Stimulated activated CD4-positive, alpha-beta T cell treated with anti-CD3 and anti-CD28 coated beads, Interleukin-4, amount 100 ng/mL, for 1 hour (primary cell): ENCODE data around the gene PRR20A.
"Not testable (repeated sequence)": the region's sequence is repeated elsewhere in the genome, so short reads cannot be mapped to it uniquely, and the experiment has no call there.

Experiments
- DNase-seq: peaks from one replicate; pipeline ENCODE4 v3.0.0-alpha.2; 2020

Gene PRR20A

GRCh38 chr13:57140235-57140968 lies at the start of gene PRR20A:
PRR20A (plus strand) TSS chr13:57140918; CDS start chr13:57141305, 387 bp downstream.
- DNase-seq: not testable (repeated sequence)

- no peak for DNase-seq
Observed at GRCh38 chr13:57114945-57115344, 25.8 kb upstream of the PRR20A start.

GRCh38 chr13:57123681-57124080 lies 17.0 kb upstream of the PRR20A start:
- no peak for DNase-seq

- DNase-seq: no peak
Observed at GRCh38 chr13:57128909-57129308, 11.8 kb upstream of the PRR20A start.

GRCh38 chr13:57136093-57136492 lies 4.6 kb upstream of the PRR20A start:
- DNase-seq: no peak

GRCh38 chr13:57137585-57137984 lies 3.1 kb upstream of the PRR20A start:
- DNase-seq: no peak

- DNase-seq: no peak
Observed at GRCh38 chr13:57138988-57139387, 1.7 kb upstream of the PRR20A start.

GRCh38 chr13:57139781-57140180 lies 937 bp upstream of the PRR20A start:
- DNase-seq: not testable (repeated sequence)

GRCh38 chr13:57147188-57147587 lies 6.5 kb downstream of the PRR20A start, which contains the start of gene PRR20B:
PRR20B (plus strand) TSS chr13:57147488; CDS start chr13:57147875, 387 bp downstream.
- DNase-seq: not testable (repeated sequence)

- not testable (repeated sequence) for DNase-seq
Observed at GRCh38 chr13:57148106-57148505, 7.4 kb downstream of the PRR20A start.

GRCh38 chr13:57153761-57154160 lies 13.0 kb downstream of the PRR20A start, which contains the start of gene PRR20C:
PRR20C (plus strand) TSS chr13:57154061; CDS start chr13:57154448, 387 bp downstream.
- DNase-seq: not testable (repeated sequence)

- not testable (repeated sequence) for DNase-seq
Observed at GRCh38 chr13:57160332-57160731, 19.6 kb downstream of the PRR20A start, which contains the start of gene PRR20D. PRR20D (plus strand) TSS chr13:57160632; CDS start chr13:57161019, 387 bp downstream.

GRCh38 chr13:57166897-57167296 lies 26.2 kb downstream of the PRR20A start, which contains the start of gene PRR20E:
PRR20E (plus strand) TSS chr13:57167197; CDS start chr13:57167584, 387 bp downstream.
- not testable (repeated sequence) for DNase-seq

- DNase-seq: no peak
Observed at GRCh38 chr13:57191667-57192066, 50.9 kb downstream of the PRR20A start.
